DOHH2 (cell line): ENCODE measurements around the gene TXNIP.

ENCODE experiments used
- CTCF ChIP-seq: fragments of 200-600 bp; sonication (generic); IDR thresholded peaks from one replicate; pipeline ENCODE4 v1.5.1; 2014; ENCODE audit warnings: antibody characterized with exemption, mild to moderate bottlenecking, low read depth, low read length; ENCODE audit not compliant: poor library complexity, severe bottlenecking
- EZH2phosphoT487 ChIP-seq: fragments of 200-600 bp; sonication (generic); IDR thresholded peaks from 2 replicates; pipeline ENCODE4 v1.6.1; 2017; ENCODE audit warnings: borderline replicate concordance, mild to moderate bottlenecking, antibody characterized with exemption, low read length, moderate library complexity, mixed read lengths

GRCh38 chr1:146020058-146021049, 24.0 kb upstream of the TXNIP start:
- TF ChIP-seq CTCF, result no peak
- no peak for TF ChIP-seq EZH2phosphoT487
